Measurements from ENCODE around the gene DRAXIN.

The DRAXIN gene

GRCh38 chr1:11767922-11768704 lies 76.6 kb downstream of the DRAXIN start:
- DNase-seq: no peak

GRCh38 chr1:11768821-11769220 lies 77.3 kb downstream of the DRAXIN start:
- DNase-seq: no peak

GRCh38 chr1:11769274-11769673 lies 77.8 kb downstream of the DRAXIN start:
- DNase-seq: no peak

GRCh38 chr1:11770011-11770410 lies 78.5 kb downstream of the DRAXIN start:
- no peak for DNase-seq

GRCh38 chr1:11771481-11772043 lies 80.1 kb downstream of the DRAXIN start:
- DNase-seq: no peak

GRCh38 chr1:11772458-11772857 lies 80.9 kb downstream of the DRAXIN start:
- DNase-seq: no peak

GRCh38 chr1:11774753-11775152 lies 83.2 kb downstream of the DRAXIN start:
- DNase-seq: no peak

All from CD4-positive, alpha-beta T cell treated with Interleukin-6 for 4 hours (primary cell).